Activated CD8-positive, alpha-beta memory T cell treated with anti-CD3 and anti-CD28 coated beads for 24 hours (primary cell): ENCODE measurements around the gene EZH2.

Experiments used
- DNase-seq: peaks from one replicate; pipeline ENCODE4 v3.0.0-alpha.2; 2020

EZH2 gene

GRCh38 chr7:148884049-148884298 is at the start of gene EZH2:
TSS of gene EZH2 (minus strand) at chr7:148884291. CDS start at chr7:148847298, 36,993 bp downstream.
- no peak for DNase-seq

- no peak for DNase-seq
Measured at GRCh38 chr7:148931470-148931869, 47.4 kb upstream of the EZH2 start.

DNA sequence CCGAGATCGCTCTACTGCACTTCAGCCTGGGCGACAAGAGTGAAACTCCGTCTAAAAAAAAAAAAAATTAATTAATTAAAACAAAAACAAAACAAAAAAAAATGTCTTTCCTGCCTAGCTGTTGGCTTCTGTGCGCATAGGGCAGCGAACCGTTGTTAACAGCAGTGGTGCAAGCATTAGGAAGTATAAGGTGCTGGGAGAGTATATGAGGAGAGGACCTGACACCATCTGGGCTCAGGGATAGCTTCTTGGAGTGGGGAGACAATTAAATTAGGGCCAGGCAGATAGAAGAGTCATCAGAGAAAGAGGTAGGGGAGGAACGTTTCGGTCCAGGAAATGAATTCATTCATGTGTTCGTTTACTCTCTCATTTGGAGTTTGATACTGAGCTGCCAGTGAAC is 46.2 kb upstream of the EZH2 start:
- DNase-seq: no peak

GRCh38 chr7:148929176-148929575 is 45.1 kb upstream of the EZH2 start:
- DNase-seq: peak; percentile 52

DNA sequence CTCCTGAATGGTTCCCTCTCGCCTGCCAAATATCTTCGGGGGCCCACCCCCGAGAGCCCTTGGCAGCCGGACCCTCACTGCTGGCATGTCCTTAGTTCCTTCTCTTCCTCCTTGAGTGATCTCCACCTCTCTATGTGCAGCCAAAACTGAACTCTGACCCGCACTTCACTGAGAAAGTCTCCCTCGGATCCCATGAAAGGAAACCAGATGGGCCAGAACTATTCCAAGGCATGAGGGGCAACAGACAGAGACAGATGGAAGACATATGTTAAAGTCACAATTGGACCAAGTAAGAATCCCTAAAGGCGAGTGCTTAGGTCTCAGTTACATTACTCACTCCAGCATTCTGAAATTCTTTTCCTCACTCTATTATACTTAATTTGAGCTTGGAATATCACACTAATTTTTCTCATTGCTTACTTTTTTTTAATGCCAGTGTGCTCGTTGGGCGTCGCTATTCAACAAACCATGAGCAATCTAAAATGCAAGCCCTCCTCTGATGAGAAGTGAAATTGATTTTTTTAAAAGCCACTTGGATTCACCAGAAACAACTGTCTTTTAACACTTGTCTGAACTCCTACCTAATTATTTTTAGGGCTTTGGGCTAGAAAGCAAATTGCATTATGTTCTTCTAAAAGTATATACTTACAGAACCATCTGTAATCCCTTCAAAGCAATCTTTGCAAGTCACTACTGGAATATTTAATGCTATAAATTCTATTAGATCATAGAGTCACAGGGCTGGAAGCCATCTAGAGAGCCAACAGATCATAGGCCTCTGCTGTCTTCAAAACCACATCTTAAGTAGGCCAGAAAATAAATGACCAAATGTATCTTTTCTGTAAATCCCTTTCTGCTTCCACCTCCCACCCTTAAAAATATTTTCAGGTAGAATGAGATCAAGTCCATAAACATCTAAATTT is 43.3 kb upstream of the EZH2 start:
- peak; percentile 61 for DNase-seq

DNA sequence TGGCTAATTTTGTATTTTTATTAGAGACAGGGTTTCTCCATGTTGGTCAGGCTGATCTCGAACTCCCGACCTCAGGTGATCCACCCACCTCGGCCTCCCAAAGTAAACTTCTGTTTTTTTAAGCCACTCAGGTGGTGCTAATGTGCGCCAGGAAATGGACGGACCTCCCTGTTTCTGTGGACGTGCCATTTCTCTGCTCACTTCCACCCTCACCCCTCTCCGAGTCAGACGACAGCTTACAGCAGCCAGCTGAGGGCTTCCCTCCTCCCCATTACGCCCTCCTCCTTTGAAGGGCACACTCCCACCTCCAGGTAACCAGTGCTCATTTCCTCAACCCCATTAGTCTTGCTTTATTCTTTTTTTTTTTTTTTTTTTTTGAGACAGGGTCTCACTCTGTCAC is 41.7 kb upstream of the EZH2 start:
- peak; percentile 52 for DNase-seq

GRCh38 chr7:148924011-148924410 is 39.9 kb upstream of the EZH2 start:
- DNase-seq: peak; percentile 52

DNA sequence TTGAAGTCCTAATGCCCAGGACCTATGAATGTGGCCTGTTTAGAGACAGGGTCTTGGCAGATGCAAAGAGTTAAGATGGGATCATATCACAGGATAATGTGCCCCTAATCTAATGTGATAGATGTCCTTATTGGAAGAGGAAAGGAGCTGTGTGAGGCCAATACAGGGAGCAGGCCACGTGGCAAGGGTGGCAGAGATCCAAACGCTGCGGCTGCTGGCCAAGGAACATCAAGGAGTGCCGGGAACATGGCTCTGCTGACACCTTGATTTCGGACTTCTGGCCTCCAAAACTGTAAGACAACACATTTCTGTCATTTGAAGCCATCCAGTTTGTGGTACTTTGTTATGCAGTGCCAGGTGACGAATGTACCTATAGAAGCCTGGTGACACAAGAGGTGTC is 37.7 kb upstream of the EZH2 start:
- no peak for DNase-seq

- DNase-seq: peak; percentile 58
Measured at GRCh38 chr7:148921189-148921588, 37.1 kb upstream of the EZH2 start.

DNA sequence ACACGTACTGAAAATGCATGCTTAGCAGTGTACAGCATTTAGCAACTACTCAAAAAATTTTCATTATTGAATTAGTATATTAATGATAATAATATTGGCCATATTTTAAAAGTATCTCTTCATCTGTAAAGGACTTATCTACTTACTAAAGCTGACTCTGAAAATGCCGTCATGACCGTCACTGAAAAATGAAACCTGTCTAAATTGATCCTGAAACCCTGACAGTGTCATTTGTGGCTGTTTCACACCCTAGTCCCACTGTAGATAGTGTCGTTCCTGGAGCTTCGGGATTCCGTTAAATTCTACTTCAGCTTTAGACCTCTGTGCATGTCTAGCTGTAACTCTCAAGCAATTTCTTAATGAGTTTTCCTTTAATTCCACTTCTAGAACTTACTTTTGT is 35.8 kb upstream of the EZH2 start:
- no peak for DNase-seq

GRCh38 chr7:148918058-148918596 is 34.0 kb upstream of the EZH2 start:
- peak; percentile 24 for DNase-seq

- no peak for DNase-seq
Measured at GRCh38 chr7:148916186-148916585, 32.1 kb upstream of the EZH2 start.

DNA sequence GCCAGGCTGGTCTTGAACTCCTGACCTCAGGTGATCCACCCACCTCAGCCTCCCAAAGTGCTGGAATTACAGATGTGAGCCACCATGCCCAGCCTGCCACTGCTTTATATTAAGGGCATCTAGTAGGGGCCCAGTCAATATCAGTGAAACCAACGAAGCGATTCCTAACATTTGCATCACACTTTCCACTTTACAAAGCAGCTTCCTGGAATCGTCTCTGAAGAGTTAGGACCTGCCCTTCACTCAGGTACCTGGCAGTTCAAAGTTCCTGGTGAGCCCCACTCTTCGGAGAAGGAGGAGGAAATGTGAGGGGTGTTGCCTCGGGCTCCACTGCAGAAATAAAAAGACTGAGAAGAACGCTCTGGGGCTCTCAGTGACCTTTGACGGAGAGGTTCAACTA is 31.1 kb upstream of the EZH2 start:
- peak; percentile 67 for DNase-seq

- DNase-seq: peak; percentile 86
Measured at GRCh38 chr7:148914208-148914777, 30.2 kb upstream of the EZH2 start.

DNA sequence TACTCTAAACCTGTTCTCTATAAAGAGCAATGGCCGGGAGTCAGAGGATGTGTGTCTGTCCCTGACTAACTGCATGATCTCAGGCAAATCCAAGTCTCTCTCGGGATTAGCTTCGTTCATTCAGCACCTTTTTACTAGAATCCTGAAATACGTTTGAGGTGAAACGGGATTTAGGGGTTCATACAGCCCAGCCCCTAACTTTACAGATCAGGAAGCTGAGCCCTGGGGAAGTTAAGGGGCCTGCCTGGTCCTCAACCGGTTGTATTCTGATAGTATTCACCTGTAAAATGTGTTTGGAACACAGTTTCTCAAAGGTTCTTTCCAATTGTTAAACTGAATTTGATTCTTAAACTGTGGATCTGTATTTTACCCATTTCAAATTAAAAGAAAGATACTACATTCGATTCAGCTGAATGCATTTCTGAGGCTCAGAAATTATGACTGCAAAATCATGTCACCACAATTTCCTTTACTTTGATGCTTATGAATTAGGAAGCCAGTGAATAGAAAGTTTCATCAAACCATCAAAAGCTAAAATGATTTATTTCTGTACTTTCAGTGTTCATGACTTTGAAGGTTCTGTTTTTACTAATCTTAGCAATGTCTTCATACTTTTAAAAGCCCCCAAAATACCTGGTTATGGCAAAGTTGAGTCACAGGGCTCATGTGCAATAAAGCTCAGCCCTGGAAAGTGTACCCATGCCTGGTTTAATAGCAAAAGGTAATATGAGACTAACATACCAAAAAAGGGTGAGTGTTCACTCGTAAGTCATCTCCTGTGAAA is 28.9 kb upstream of the EZH2 start:
- peak; percentile 63 for DNase-seq

- peak; percentile 55 for DNase-seq
Measured at GRCh38 chr7:148912151-148912550, 28.1 kb upstream of the EZH2 start.

GRCh38 chr7:148911626-148912025 is 27.5 kb upstream of the EZH2 start:
- peak; percentile 61 for DNase-seq

DNA sequence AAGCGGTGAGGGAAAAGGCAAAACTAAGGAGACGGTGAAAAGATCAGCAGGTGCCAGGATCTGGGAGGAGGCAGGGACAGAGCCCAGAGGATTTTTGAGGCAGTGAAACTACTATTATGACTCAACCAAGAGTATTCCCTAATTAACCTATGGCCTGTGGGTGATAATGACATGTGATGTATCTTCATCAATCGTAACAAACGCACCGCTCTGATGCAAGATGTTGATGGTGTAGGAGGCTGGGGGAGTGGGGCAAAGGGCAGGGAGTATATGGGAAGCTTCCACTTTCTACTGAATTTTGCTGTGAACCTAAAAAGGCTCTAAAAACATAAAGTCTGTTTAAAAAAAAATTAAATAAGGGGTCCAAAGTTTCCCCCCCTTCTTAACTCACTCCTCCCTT is 25.5 kb upstream of the EZH2 start:
- DNase-seq: no peak

- peak; percentile 17 for DNase-seq
Measured at GRCh38 chr7:148906707-148907498, 22.8 kb upstream of the EZH2 start.

DNA sequence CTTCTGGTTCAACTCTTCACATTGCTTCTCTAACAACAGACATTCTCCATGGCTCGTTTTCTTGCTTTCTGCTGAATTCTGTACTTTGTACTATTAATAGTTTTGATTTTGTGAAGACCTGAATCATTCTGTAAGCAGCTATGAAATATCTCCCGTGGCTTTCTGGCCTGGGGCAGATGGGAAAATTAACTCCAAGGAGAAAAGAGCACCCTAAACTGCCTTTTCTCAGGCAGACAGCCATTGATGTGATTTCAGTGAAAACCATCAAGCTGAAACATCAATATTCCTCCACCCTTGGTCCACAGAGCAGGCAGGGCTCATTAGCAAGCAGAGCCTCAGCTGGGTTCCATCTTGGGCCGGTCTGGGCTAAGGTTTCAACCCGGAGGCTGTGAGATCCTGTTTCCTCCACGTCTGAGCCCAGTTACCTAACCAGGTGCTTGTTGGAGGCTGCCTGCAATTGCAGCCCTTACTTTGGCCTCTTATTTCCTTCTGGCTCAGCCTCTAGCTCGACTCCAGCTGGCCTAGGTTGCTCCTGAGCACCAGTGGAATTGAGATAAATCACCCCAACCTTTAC is 21.1 kb upstream of the EZH2 start:
- peak; percentile 28 for DNase-seq

DNA sequence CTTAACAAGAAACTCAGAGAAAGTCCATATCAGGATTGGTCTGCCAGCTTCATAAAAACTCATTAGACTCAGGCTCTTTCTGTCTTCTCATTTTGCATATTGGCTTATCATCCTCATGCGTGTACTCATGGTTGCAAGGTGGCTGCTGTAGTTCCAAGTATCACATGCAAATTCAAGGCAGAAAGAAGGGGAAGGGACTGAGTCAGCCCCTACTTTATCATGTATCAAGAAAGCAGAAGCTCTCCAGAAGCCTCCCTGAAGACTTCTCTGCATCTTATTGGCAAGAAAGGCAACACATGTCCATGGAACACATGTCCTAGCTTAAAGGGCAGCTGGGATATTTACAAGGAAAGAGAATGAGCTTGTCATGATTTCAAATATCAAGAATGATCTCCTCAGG is 19.4 kb upstream of the EZH2 start:
- no peak for DNase-seq

DNA sequence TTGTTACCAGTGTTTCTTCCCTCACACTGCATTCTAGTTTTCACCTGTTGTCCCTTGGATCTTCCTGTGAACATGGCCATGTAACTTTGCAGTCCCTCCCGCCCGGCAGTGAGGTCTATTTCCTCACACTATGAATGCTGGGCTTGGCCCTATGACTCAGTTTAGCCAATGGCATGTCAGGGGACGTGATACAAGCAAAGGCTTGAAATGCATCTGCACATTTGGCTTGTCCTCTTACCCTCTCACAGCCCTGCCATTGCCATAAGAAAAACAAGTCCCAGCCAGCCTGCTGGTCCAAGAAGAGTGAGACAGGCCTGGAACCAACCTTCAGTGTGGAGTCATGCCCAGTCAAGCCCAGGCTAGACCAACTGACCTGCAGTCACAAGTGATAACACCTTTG is 17.1 kb upstream of the EZH2 start:
- peak; percentile 51 for DNase-seq
